Amniotic epithelial cell (primary cell): ENCODE data around the gene OLAH.
A peak's percentile ranks its signal among the peaks of the same experiment; 100 is the strongest.

ENCODE experiments used
- DNase-seq: peaks from one replicate; pipeline ENCODE4 v3.0.0-alpha.2; 2010; ENCODE audit warnings: low read depth

Gene OLAH

GRCh38 chr10:15069230-15069629, 25.5 kb downstream of the OLAH start:
- no peak for DNase-seq

GRCh38 chr10:15072358-15072757, 28.6 kb downstream of the OLAH start:
- no peak for DNase-seq

- DNase-seq = no peak
Measured at GRCh38 chr10:15075421-15075820, 31.7 kb downstream of the OLAH start.

GRCh38 chr10:15083674-15084501, 40.1 kb downstream of the OLAH start:
- DNase-seq = no peak

- DNase-seq = peak; percentile 98
Measured at GRCh38 chr10:15084502-15084922, 40.8 kb downstream of the OLAH start.

GRCh38 chr10:15088428-15089261, 44.9 kb downstream of the OLAH start, which contains the start of gene ACBD7:
TSS of gene ACBD7 (minus strand) at chr10:15088776. CDS start at chr10:15088728, 48 bp downstream.
- peak; percentile 55 for DNase-seq

GRCh38 chr10:15091418-15091817, 47.7 kb downstream of the OLAH start:
- no peak for DNase-seq

GRCh38 chr10:15092855-15093408, 49.2 kb downstream of the OLAH start:
- no peak for DNase-seq

GRCh38 chr10:15096661-15097010, 52.9 kb downstream of the OLAH start:
- DNase-seq = no peak

GRCh38 chr10:15097011-15097812, 53.5 kb downstream of the OLAH start, which contains the start of gene RPP38:
TSS of gene RPP38 (plus strand) at chr10:15097355. CDS start at chr10:15103315, 5,960 bp downstream.
- peak; percentile 90 for DNase-seq

- DNase-seq = no peak
Measured at GRCh38 chr10:15099886-15100285, 56.1 kb downstream of the OLAH start.

GRCh38 chr10:15103513-15103912, 59.8 kb downstream of the OLAH start:
- DNase-seq = no peak

GRCh38 chr10:15106352-15107013, 62.7 kb downstream of the OLAH start:
- DNase-seq = peak; percentile 70

GRCh38 chr10:15112657-15113056, 68.9 kb downstream of the OLAH start:
- DNase-seq = no peak

GRCh38 chr10:15113766-15114165, 70.0 kb downstream of the OLAH start:
- DNase-seq = no peak

- no peak for DNase-seq
Measured at GRCh38 chr10:15116225-15116624, 72.5 kb downstream of the OLAH start.

GRCh38 chr10:15118615-15119014, 74.9 kb downstream of the OLAH start:
- DNase-seq = no peak

- peak; percentile 93 for DNase-seq
Measured at GRCh38 chr10:15120523-15120922, 76.8 kb downstream of the OLAH start.

GRCh38 chr10:15121707-15122106, 78.0 kb downstream of the OLAH start:
- DNase-seq = no peak

- DNase-seq = no peak
Measured at GRCh38 chr10:15122477-15123030, 78.8 kb downstream of the OLAH start.
